SIG-M5 treated with dmso at 0.1 percent for 504 hours (cell line): ENCODE results near the gene TMEM208.

ENCODE experiments used
- DNase-seq: peaks from one replicate; lab custom pipeline; 2025; ENCODE audit not compliant: unreplicated experiment; lab: John Stamatoyannopoulos, UW

TMEM208 gene

DNA sequence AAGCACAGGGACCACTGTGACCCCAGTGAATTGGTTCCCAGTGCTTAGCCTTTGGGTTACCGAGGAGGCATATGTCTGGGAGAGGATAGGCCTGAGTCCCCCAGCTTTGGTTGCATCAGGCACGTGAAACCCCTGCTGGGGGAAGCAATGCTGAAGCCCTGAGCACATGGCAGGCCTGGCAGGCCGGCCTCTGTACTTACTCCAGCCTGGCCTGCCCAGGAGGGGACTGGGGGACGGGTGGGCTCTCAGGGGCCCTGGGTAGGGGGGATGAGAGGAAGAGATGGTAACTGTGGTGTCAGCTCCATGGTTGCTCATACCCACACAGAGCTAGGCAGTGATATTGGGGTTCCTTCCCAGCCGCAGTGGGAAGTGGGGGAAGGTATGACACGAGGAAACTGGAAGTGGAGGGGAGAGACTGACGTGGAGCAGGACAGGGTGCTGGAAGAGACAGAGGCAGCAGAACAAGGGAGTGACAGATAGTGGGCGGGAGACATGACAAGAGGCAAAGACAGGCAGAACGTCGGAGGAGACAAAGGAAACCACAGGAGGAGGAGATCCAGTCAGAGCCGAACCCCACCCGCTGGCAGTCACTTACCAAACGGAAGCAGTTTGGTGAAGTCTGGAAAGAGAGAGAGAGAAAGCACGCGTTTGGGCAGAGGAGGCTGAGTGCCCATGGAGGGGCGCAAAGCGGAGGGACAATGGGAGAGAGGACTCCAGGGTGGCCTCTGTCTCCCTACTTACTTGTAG, 9.1 kb downstream of the TMEM208 start:
- DNase-seq, result peak; percentile 35

DNA sequence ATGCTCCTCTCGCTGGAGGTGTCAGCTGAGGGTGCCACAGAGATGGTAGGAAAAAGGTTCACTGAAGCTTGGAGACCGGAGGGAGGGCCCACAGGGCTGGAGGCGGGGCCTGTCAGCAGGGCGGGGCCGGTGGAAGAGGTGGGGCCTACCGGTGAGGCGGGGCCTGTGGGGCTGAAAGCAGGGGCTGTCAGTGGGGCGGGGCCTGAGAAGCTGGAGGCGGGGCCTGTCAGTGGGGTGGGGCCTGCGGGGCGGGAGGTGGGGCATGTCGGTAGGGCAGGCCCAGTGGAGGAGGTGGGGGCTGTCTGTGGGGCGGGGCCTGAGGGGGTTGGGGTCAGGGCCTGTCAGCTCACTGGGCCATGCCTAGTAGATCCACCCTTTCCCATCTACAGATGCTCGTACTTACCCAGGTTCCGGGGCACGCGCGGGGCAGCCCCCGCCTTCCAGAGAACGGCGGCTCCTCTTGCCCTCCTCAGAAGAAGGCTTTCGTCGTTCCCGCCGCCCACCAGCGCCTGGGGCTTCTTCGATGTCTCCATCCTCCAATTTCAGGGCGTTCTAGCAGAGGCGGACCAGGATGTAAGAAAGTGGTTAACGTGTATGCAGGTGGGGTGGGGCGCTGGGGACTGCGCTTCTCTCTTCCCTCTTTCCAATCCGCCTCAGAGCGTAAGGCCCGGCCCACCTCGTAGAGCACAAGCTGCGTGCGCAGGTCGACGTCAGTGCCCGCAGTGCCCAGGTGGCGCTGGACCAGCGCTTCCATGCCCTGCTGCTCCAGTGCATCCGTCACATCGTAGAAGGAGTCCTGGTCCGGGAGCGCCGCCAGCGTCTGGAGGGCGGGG, 9.8 kb downstream of the TMEM208 start:
- peak; percentile 45 for DNase-seq

DNA sequence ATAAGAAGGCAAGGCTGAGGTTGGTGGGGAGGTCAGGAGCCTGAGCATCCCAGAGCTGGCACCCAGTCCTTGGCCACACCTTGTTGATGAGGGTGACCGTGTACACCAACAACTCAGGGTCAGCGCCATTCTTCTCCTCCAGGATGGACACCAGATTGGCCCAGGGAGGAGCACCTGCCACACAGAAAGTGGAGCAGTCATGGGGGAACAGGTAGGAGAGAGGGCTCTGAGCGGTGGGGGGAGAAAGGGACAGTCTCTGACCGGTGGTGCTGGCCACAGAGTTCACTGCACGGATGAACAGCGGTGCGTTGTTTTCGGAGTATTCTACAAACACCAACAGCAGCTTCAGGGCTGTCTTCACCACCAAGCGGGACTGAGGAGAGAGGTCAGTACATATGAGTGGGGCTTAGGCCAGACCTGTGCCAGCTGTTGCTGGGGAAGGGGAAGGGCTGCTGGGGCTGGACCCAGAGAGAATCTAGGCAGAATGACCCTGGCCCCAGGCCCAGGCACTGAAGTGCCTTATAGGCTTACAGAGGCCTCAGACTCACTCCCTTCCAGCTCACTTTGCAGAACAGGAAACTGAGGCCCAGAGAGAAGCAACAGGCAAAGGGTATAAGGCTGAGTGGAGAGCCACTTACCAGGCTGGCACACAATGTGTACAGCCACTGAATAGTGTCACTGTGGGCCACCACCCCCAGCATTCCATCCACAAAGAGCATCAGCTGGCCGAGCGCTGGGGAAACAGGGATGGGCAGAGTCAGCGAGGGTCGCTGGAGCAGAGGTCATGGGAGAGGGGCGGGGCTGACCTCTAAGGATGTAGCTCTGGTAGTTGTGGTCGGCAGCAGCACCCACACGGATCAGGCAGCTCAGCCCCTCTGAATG, 10.7 kb downstream of the TMEM208 start:
- DNase-seq, result no peak

DNA sequence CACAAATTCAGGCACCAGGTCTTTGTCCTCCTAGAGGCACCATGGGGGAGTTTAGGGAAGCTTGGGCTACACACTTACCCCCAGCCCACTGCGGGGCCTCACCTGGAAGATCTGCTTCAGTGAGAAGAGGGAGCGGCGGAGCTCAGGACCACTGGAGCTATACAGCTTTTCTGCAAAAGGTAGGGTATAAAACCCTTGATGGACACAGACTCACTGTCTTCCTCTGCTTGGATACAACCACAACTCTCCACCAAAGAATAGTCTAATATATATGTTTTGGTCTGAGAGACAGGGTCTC, 11.3 kb downstream of the TMEM208 start:
- no peak for DNase-seq

DNA sequence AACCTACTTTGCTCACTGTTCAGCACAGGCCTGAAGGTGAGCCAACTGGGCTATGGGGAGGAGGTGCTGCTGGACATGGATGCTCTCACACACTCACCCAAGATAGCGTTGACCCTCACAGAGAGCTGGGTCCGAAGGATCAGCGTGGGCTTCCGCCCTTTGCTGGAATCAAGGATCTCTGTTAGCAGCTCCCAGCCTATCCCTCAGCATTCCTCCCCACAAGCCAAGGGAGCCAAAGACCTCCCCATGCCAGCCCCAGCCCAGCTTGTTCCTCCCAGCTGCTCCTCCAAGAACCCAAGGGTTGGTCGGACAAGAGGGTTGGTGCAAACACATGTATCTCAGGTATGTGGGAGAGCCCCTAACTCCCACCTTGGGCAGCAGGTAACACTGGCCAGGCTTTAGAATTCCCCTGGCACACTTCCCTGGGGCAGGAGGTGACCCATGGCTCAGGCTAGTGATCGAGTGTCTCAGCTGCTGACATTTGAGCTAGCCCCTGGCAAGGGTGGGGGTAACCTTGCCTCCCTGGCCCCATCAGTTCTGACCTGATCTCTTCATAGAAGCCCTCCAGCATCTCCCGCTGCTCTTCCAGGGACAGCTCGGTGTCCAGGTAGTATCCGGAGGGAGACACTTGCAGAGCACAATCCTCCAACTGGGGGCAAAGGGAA, 12.0 kb downstream of the TMEM208 start:
- no peak for DNase-seq

DNA sequence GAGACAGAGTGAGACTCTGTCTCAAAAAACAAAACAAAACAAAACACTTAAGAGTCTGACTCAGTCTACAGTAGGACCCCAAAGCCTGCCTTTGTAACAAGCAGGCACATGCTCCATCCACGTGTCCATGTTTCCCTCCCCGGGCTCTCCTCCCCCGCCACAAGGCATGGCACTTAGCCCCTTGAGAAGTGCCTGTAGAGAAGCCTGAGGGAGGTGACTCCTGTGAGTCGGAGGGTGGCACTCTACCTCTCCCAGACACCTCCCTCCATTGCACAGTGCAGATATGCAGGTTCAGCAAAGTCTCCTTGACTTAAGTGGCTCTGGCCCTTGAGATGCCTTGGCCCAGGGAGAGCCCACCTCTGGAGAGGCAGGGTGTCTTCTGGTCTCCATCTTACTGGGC, 13.6 kb downstream of the TMEM208 start:
- no peak for DNase-seq

DNA sequence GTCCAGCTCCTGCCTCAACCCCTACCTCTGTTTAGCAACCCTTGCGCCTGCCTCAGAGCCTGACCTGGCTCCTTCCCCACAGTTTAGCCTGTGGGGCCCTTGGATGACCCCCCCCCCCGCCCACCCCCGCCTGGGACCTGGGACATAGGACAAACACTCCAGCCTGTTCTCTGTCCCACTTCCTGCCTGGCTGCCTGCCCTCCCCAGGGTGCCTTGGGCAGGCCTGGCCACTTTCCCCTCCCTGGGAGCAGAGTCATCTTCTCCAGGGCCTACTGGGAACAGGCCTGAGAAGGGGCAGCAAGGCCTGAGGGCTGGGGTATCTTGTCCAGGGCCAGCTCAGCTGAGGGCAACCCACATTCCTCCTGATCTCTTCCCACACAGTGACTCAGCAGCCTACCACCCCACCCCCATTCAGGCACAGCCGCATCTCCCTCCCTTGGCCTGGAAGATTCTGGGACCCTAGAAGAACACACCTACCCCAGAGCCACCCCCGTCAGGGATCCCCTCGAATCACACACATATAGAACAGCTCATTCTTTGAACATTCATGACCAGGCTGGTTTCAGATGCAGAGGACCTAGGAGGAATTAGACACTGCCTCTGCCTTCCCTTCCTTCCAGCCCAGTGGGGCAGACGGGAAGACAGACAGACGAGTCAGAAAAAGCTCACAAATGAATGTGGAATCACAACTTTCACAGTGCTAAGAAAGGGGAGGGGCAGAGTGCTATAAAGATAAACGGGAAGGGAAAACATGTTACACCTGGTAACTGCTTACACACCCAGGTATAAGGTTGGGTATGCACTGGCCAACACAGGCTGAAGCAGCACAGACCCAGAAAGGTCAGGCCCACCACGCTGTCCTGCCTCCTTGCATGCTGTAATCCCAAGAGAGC, 14.3 kb downstream of the TMEM208 start:
- DNase-seq, result no peak

DNA sequence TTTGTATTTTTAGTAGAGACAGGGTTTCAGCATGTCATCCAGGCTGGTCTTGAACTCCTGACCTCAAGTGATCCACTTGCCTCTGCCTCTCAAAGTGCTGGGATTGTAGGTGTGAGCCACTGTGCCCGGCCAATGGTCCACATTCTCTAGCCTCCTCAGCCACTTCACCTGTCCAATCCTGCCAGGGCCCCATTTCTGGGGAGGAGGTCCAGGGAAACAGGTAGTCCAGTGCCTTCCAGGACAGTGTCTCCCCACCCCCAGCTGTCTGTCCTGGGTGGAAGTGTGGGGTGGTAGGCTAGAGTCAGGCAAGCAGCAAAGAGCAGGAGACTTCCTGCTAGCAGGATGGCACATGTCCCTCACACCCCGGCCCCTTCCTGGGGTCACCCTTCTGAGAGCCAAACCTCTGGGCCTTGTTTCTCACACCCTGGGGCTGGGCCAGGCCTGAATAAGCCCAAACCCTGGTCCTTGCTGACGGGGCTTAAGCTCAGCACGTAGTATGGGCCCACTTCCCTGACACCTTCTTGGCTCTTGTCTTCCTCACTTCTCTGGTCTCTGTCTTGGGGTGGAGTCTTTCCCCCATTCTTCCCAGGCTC, 15.3 kb downstream of the TMEM208 start:
- no peak for DNase-seq

DNA sequence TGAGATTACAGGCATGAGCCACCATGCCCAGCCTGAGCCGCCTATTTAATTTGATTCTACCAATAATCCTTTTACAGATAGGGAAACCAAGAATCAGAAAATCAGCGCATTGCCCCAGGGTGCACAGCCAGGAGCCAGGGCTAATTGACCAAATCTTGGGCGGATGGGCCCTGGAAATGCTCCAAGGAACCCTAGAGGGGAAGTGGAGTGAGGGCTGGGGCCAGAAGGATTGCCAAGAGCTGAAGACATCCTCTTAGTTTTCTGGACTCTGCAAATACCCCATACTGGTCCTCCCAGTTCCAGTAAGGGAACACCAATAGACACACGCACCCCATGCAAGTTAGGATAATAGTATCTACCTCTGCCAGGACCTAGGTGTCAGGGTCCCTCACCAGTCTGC, 16.6 kb downstream of the TMEM208 start:
- DNase-seq, result no peak

DNA sequence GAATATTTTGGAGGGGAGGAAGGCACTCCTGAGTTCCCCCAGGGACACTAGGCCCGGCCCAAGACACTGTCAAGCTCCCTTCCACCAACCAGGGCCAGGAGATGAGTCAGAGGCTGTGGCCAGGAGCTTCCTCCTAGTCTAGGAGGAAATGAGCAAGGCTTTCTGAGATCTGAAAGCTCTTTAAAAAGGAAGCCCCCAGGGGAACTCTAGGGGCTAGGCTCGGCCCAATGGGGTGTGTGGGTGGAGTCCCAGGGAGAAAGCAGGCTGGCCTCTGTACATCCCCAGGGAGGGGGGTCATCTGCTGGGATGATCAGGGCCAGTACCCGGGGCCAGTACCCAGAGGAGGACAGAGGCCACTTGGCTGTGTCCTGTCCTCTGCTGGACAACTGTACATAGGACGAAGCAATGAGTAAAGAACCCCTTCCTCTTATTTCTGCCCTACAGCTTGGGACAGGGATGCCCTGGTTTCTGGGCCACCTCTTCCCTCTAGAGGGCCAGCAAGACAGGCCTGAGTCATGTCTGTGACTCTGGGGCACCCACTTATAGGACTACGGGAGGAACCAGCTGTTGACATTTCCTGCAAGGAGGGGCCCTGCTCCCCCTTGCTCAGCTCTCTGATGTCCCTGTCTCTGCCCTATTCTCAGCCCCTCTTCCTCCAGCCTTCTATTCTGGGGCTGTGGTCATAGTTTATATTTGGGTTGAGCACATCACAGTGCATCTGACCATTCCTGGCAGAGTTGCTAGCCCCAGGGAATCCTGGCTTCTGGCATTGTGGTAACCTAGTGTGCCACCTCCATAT, 17.7 kb downstream of the TMEM208 start:
- peak; percentile 95 for DNase-seq

DNA sequence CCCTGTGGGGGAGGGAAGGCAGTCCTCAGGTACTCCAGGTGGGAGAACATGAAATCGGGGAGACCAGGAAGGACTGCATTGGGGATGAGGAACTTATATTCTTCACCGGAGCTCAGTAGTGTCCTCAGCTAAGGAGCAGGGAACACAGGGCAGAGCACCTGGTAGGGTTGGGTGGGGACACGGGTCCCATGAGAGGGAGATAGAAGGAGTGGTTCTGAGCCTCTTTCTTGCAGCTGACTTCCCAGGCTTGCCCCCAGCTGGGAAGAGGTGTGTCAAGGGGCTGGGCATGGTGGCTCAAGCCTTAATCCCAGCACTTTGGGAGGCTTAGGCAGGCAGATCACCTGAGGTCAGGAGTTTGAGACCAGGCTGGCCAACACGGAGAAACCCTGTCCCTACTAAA, 18.3 kb downstream of the TMEM208 start:
- no peak for DNase-seq

DNA sequence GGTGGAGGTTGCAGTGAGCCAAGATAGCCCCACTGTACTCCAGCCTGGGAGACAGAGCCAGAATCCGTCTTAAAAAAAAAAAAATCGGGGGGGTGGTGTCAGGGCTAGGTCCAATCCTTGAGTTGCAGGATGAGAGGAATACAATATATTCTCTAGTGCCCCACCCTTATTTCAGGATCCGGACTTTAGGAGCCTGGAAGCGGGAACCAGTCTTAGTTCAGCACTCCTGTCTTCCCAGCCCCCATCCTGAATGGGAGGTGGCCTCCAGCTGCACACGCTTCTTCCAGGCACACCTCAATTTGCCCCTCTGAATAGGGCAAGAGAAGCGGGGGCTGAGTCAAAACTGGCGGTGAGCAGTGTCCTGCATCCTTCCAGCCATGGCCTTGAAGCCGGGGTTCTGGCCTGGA, 18.7 kb downstream of the TMEM208 start:
- no peak for DNase-seq

DNA sequence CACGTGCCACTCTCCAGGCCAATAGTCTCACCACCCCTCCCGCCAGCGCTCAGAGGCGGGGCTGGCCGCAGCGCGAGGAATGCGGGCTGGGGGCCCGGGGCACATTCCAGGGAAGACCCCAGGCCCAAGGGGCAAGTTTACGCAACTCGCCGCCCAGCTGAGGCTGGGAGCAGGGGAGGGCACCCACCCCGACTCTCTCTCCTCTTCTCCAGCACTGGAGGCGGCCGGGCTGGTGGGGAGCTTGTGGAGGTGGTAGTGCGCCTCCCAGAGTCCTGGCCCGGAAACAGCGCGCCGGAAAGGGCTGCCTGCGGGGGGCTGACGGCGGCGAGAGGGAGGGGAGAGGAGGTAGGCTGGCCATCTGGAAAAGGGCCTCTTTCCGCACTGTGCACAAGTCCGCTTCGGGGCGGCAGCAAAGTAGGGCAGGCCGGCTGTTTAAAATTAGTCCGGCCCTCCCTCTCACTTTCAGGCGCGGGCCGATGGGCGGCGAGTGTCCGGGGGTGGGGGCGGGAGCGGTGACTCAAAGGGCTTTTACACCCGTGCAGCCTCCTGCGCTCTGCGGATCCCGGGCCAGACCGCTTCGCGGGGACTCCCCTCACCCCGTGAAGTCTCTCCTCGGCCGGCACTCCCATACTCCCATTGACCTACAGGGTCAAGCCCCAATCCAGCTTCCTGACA, 19.3 kb downstream of the TMEM208 start:
- DNase-seq, result peak; percentile 36

DNA sequence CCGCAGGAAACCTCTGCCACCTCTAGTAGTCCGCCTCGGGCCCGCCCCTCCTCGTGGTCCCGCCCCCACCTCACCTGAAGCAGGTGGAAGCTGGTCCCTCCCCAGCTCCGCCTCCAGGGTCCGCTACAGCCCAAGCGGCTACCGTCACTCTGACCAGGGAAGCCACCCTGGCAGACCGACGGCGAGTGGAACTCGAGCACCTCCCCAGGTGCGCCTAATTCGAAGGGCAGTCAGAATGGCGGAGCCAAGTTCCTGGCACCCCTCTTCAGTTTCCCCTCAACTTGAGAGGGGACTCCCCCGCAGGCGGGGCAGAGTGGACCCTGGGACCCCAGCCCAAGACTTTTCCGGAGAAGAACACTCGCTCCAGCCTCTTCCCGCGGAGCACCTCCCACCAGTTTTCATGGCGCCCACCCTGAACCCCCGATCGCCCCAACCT, 19.8 kb downstream of the TMEM208 start:
- DNase-seq, result peak; percentile 36

DNA sequence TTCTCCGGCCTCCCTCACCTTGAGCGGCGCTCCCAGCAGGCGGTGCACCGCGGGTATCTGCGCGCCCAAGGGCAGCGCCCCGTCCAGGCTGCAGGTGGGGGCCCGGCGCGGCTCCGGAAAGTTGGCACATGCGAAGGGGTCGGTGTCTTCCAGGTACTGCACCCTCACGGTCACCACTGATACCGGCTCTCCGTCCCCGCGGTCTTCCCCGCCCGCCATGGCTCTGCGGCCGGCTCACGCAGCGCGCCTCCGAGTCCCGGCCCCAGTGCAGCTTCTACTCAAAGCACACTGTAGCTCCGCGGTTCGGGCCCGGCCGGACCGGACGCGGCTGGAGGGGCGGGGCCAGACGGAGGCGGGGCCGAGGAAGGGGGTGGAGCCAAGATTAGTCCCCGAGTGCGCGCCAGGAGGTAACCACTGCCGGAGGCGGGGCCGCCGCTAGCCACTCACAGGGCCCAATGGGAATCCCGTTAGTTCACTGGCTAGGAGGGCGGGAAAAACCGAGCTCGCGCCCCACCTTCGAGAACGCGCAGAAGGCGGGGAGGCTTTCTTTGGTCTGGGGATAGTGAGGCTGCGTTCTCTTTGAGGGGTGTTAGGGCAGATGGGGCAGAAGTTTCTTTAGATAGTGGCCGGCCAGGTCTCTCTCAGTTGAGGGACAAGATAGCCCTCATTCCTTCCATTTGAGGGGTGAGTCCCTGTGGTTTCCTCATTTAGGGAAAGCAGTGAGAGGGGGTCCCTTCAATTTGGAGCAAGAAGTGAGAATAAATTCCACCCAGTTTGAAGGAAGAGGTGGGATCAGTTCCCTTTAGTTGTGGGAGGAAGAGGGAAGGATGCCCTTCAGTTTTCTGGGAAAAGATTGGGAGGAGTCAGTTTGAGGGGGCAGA, 20.5 kb downstream of the TMEM208 start, which contains the start of gene FHOD1:
FHOD1 (minus strand) TSS at position 290 of the 881 bp plus-strand sequence; CDS start at position 219, 71 bp downstream.
- peak; percentile 90 for DNase-seq

DNA sequence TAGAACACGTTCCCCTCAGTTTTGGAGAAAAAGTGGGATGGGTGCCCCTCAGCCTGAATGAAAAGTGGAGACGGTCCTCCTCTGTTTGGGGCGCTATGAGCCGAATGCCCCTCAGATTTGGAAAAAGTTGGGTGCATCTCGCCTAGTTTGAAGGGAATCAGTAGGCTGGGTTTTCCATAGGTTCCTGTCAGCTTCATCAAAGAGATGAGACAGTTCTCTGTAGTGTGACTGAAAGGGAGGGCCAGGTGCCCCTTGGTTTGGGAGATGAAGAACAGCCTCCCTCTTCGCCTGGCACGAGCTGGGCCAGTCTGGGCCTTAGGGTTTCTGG, 21.1 kb downstream of the TMEM208 start:
- DNase-seq, result no peak
